Measurements from ENCODE around the gene SLC27A4.

DNA sequence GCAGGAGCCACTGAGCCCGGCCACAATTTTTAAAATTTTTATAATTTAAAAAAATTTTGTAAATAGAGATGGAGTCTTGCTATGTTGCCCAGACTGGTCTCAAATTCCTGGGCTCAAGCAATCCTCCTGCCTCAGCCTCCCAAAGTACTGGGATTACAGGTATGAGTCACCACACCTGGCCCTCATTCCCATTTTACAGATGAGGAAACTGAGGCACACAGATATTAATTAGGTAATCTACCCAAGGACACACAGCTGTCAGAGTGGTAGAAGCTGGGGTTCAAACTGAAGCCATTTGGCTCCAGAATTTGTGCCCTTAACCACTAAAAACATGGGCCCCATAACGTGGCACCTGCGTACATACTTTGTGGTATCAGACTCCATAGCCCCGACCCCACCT is 25.6 kb upstream of the SLC27A4 start:
- TF ChIP-seq POLR2AphosphoS5 (IDR thresholded peaks at IDR 0.05) = no peak
- no peak for TF ChIP-seq CTCF (IDR thresholded peaks at IDR 0.05)
- TF ChIP-seq POLR2A (IDR thresholded peaks at IDR 0.05; ENCODE audit: low read depth) = no peak

All from esophagus muscularis mucosa (tissue), 3 donors.